ENCODE data around the gene REXO1.
A peak's percentile ranks its signal among the peaks of the same experiment; 100 is the strongest.

REXO1 gene

GRCh38 chr19:1851654-1852580, 3.6 kb upstream of the REXO1 start:
- intact Hi-C loops (cut with DNase I): no loop called here
- DNase-seq: peak in 4 of 10 donors; percentile 28 to 92 (median 54)

- DNase-seq: no peak
- intact Hi-C loops (cut with DNase I): no loop called here
Observed at GRCh38 chr19:1850809-1851653, 2.7 kb upstream of the REXO1 start.

- intact Hi-C loops (cut with DNase I): no loop called here
- no peak for DNase-seq
Observed at GRCh38 chr19:1849886-1850398, 1.7 kb upstream of the REXO1 start.

GRCh38 chr19:1849132-1849474, 820 bp upstream of the REXO1 start:
- DNase-seq: no peak
- intact Hi-C loops (cut with DNase I): no loop called here

GRCh38 chr19:1847684-1848398, 442 bp downstream of the REXO1 start:
- no peak for DNase-seq
- intact Hi-C loops (cut with DNase I): no loop called here

GRCh38 chr19:1847348-1847683, 967 bp downstream of the REXO1 start:
- intact Hi-C loops (cut with DNase I): no loop called here
- no peak for DNase-seq

GRCh38 chr19:1846517-1847204, 1.6 kb downstream of the REXO1 start:
- intact Hi-C loops (cut with DNase I): no loop called here
- DNase-seq: no peak

GRCh38 chr19:1845642-1846041, 2.6 kb downstream of the REXO1 start:
- DNase-seq: no peak
- intact Hi-C loops (cut with DNase I): no loop called here

- no peak for DNase-seq
- intact Hi-C loops (cut with DNase I): no loop called here
Observed at GRCh38 chr19:1845125-1845515, 3.2 kb downstream of the REXO1 start.

- intact Hi-C loops (cut with DNase I): no loop called here
- no peak for DNase-seq
Observed at GRCh38 chr19:1844513-1845124, 3.7 kb downstream of the REXO1 start.

GRCh38 chr19:1843646-1844394, 4.5 kb downstream of the REXO1 start:
- DNase-seq: no peak
- intact Hi-C loops (cut with DNase I): no loop called here

GRCh38 chr19:1843116-1843515, 5.2 kb downstream of the REXO1 start:
- intact Hi-C loops (cut with DNase I): no loop called here
- no peak for DNase-seq

- DNase-seq: no peak
- intact Hi-C loops (cut with DNase I): no loop called here
Observed at GRCh38 chr19:1841209-1841924, 6.9 kb downstream of the REXO1 start.

GRCh38 chr19:1840541-1841115, 7.7 kb downstream of the REXO1 start:
- intact Hi-C loops (cut with DNase I): no loop called here
- DNase-seq: no peak

GRCh38 chr19:1839658-1840540, 8.4 kb downstream of the REXO1 start:
- no peak for DNase-seq
- intact Hi-C loops (cut with DNase I): no loop called here

- intact Hi-C loops (cut with DNase I): no loop called here
- DNase-seq: peak in 2 of 10 donors; percentile 47 to 49
Observed at GRCh38 chr19:1837625-1838105, 10.6 kb downstream of the REXO1 start.

GRCh38 chr19:1837222-1837565, 11.1 kb downstream of the REXO1 start:
- intact Hi-C loops (cut with DNase I): no loop called here
- DNase-seq: no peak

All from posterior cingulate gyrus (tissue), 11 donors.